Inferior parietal cortex (tissue), 1 donor: ENCODE results near the gene PAGR1.
"Not testable (repeated sequence)": the region's sequence is repeated elsewhere in the genome, so short reads cannot be mapped to it uniquely, and the experiment has no call there.

Experiments
- DNase-seq: peaks from one replicate; pipeline ENCODE4 v3.0.0-alpha.2; 2016; ENCODE audit errors: extremely low spot score

PAGR1 gene

DNA sequence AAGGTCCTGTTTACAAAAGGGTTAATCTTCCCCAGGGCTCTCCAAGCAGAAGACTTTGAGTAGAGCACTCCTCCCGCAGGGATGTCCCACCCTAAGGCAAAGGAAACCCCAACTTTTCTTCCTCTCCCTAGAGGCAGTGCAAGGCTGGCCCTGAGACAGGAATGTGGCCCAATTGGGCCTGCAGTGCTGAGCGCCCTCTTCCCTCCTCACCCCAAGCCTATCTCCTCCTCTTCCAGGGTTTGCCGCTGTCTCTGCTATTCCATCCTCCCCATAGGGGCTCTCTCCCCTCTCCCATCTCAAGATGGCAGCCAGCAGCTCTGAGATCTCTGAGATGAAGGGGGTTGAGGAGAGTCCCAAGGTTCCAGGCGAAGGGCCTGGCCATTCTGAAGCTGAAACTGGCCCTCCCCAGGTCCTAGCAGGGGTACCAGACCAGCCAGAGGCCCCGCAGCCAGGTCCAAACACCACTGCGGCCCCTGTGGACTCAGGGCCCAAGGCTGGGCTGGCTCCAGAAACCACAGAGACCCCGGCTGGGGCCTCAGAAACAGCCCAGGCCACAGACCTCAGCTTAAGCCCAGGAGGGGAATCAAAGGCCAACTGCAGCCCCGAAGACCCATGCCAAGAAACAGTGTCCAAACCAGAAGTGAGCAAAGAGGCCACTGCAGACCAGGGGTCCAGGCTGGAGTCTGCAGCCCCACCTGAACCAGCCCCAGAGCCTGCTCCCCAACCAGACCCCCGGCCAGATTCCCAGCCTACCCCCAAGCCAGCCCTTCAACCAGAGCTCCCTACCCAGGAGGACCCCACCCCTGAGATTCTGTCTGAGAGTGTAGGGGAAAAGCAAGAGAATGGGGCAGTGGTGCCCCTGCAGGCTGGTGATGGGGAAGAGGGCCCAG lies 3.0 kb upstream of the PAGR1 start:
- no peak for DNase-seq

DNA sequence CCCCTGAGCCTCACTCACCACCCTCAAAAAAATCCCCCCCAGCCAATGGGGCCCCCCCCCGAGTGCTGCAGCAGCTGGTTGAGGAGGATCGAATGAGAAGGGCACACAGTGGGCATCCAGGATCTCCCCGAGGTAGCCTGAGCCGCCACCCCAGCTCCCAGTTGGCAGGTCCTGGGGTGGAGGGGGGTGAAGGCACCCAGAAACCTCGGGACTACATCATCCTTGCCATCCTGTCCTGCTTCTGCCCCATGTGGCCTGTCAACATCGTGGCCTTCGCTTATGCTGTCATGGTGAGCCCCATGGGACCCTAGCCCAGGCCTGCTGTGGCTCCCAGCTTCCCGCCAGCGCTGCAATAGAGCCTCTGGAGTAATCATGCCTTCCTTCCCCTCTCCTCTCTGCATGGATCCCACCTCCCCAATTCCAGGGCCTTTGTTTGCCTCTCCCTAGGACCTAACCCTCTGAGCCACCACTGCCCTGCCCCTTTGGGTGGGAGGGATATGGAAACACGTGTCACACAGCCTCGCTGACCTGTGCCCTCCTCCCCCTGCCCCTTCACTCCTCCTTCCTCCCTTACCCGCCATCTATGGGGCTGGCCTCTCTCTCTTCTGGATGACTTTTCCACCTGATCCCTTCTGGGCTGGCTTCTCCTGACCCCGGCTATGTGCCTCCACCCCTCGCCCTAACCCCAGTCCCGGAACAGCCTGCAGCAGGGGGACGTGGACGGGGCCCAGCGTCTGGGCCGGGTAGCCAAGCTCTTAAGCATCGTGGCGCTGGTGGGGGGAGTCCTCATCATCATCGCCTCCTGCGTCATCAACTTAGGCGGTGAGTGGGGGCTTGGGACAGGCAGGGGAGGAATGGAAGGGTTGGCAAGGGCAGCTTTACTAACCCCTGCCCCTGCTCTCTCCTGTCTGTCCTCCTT lies 2.0 kb upstream of the PAGR1 start:
- DNase-seq: no peak

DNA sequence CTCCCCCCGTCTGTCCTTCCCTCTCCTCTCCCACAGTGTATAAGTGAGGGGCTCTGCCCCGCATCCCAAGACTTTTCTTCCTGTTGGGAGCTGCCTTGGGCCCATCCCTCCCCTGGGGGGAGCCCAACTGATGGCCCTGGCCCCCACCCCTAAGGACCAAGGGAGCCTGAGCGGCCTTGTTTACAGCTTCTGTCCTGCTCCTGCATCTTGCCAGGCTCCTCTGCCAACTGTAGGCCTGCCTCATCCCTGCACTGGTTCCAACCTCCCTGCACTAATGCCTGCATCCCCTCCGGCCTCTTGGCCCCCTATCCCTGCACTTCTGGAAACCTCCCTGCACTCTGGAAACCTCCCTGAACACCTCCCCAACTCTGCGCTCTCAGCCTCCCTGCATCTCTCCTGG lies 1.4 kb upstream of the PAGR1 start:
- DNase-seq: no peak

DNA sequence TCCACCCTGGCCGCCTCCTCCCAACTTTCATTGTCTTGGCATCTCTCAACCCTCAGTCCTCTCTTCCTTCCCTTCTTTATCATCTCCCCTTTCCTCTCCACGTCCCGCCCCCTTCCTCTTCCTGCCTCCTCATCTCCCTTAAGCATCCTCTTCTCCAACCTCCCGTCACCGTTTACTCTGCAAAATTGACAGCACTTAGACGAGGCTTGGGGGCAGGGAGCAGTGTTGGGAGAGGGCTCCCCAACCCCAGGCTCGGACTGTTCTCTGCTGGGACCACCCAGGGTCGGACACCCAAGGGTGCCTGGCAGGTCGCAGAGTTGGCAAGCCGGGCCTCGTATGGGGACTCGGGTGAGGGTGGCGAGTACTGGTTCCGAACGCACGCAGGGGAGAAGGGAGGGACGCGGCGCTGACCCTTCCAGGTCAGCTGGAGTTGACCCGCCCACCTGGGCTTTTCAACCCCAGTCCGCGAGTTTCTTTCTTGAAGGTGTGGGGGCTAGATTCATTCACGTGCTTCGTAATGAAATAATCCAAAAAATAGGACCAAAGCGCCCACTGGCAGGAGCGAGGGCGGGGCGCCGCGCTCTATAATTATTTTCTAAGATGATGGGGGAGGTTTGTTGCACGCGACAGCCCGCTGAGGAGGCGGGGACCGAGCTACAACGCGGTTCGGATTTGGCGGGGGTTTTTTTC lies 775 bp upstream of the PAGR1 start:
- no peak for DNase-seq

- DNase-seq: no peak
These were observed 916 bp downstream of the PAGR1 start for GRCh38 chr16:29816694-29817441.

DNA sequence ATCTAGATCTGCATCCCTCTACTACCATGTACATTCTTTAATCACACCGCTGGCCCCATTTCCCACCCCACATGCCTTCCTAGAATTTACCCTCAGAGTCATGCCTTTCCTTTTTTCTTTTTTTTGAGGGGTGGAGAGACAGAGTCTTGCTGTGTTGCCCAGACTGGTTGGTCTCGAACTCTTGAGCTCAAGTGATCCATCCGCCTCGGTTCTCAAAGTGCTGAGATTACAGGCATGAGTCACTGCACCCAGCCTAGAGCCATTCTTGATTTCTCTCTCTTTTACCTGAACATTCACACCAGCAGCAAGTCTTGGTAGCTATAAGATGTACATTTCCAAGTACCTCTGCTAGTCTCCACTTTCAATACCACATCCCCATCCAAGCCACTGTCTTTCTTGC lies 2.1 kb downstream of the PAGR1 start:
- DNase-seq: no peak

DNA sequence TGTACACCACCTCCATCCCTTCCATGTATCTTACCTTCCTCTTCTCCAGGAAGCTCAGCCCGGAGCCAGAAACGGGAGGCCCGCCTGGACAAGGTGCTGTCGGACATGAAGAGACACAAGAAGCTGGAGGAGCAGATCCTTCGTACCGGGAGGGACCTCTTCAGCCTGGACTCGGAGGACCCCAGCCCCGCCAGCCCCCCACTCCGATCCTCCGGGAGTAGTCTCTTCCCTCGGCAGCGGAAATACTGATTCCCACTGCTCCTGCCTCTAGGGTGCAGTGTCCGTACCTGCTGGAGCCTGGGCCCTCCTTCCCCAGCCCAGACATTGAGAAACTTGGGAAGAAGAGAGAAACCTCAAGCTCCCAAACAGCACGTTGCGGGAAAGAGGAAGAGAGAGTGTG lies 3.6 kb downstream of the PAGR1 start:
- DNase-seq: no peak

DNA sequence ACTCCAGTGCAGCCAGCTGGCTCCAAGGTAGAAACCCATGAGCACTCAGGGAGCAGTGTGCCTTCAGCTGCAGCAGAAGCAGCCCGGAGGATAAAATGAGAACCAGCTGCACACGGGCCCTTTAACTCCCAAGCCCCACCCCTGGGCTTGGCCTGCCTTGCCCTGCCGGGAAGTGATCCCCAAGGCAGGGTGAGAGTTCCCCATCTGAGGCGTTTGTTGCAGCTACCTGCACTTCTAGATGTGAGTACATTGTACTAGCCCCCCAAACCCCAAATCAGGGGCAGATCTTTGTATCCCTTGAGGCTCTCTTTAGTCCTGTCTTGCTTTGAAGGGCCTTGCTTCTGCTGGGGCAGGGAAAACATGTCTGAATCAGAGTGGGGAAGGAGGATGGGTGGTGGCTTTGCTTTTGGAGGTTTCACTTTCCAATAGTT lies 4.3 kb downstream of the PAGR1 start, which contains the start of gene MVP:
TSS of gene MVP (plus strand) at position 192 of the 431 bp plus-strand sequence. CDS start 10,088 bp downstream, outside the sequence.
- DNase-seq: no peak

GRCh38 chr16:29820730-29821642 lies 5.0 kb downstream of the PAGR1 start:
- DNase-seq: no peak

GRCh38 chr16:29821643-29822115 lies 5.7 kb downstream of the PAGR1 start:
- DNase-seq: no peak

DNA sequence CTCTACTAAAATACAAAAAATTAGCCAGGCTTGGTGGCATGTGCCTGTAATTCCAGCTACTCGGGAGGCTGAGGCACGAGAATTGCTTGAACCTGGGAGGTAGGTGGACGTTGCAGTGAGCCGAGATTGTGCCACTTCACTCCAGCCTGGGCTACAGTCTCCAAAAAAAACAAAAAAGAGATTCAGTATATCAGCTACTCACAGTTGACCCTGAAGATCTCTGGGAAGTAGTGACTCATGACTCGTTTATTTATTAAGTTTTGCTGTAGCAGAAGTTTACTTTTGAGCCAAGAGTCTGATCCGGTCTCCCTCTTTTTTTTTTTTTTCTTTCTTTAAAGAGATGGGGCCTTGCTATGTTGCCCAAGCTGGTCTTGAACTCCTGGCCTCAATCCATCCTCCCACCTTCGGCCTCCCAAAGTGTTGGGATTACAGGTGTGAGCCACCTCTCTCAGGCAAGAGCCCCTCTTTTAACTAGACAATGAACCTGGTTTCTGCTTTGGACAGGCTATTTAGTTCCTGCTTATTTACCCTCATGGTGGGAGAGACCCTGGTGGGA lies 8.7 kb downstream of the PAGR1 start:
- no peak for DNase-seq

DNA sequence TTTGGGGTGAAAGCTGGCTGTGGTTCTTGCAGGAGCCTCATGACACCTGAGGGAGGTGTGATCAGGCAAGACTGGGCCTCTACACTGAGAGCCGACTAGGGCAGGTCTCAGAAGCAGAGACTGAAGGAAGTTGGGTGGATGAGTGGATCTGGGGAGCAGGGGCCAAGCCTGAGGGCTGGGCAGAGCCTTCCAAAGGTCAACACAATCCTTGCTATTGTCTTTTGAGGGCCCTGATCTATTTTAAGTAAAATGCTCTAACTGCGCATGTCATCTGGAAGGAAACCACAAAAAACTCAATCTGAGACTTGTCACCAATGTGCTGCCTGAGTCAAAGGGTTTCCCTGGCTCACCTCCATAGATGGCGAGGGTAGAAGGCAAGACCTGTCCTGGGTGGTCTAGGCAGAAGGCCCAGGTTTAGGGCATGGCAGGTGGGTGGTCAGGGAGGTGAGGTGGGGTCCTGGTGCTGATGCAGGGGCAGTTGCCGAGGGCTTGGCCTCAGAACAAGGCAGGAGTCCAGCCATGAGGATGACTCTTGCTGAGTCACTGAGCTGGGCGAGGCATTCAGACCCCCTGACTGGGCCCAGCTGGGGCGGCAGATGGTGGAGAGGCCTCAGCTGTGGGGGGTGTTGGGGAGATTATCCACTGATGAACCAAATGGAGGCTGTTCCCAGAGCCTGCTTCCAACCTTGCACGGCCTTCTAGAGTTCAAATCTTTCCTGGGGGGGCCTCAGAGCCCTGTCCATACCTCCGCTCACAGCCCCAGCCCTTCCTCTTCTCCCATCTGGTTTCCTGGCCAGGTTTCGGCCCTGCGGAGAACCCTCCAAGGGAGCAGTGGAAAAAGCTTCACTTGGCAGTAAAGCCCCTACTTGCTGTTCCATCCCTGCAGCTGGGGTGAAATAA lies 9.4 kb downstream of the PAGR1 start:
- DNase-seq: no peak

GRCh38 chr16:29826342-29826695 lies 10.4 kb downstream of the PAGR1 start:
- no peak for DNase-seq

GRCh38 chr16:29830774-29831173 lies 14.8 kb downstream of the PAGR1 start:
- DNase-seq: no peak

- no peak for DNase-seq
These were observed 15.5 kb downstream of the PAGR1 start for GRCh38 chr16:29831490-29831889.

- not testable (repeated sequence) for DNase-seq
These were observed 17.3 kb downstream of the PAGR1 start for GRCh38 chr16:29833219-29833618.

DNA sequence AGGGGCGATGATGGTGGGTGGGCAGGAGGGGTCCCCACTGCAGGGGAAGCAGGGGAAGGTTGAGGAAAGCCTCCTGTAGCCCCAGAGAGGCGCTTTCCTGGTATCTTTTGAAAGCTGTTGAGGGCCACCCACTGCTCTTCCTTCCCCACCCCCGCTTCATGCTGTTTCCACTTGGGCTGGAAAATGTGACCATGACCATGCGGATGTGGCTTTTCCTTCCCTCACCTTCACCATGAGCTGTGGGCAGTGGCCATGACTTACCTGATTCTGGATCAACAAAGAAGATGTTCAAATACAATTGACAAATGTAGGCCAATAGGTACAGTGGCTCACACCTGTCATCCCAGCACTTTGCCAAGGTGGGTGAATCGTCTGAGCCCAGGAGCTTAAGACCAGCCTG lies 18.1 kb downstream of the PAGR1 start:
- DNase-seq: no peak

DNA sequence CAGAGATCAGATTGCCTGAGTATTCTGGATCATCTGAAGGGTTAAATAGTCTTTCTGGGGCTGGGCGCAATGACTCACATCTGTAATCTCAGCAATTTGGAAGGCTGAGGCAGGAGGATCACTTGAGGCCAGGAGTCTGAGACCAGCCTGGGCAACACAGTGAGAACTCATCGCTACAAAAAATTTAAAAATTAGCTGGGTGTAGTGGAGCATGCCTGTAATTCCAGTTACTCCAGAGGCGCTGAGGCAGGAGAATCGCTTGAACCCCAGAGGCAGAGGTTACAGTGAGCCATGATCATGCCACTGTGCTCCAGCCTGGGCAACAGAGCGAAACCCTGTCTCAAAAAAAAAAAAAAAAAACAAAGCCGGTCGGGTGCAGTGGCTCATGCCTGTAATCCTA lies 20.0 kb downstream of the PAGR1 start:
- DNase-seq: no peak

DNA sequence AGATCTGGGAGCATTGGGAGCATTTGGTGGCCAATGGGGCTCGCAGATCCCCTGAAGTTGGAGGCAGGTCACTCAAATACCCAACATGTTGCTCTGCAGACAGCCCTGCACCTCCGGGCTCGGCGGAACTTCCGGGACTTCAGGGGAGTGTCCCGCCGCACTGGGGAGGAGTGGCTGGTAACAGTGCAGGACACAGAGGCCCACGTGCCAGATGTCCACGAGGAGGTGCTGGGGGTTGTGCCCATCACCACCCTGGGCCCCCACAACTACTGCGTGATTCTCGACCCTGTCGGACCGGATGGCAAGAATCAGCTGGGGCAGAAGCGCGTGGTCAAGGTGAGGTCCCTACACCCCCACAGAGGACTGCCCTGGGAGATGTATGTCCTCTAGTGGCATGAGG lies 20.7 kb downstream of the PAGR1 start:
- DNase-seq: no peak
